Measurements from ENCODE around the gene PDE9A. TPM values are rescaled to one million over a fixed set of nuclear protein-coding genes. Genes with fewer than 3 reads are reported as not detected.

Gene PDE9A
- polyA plus RNA-seq, 10 donors = 6.7 to 10.7 (median 8.5) TPM

DNA sequence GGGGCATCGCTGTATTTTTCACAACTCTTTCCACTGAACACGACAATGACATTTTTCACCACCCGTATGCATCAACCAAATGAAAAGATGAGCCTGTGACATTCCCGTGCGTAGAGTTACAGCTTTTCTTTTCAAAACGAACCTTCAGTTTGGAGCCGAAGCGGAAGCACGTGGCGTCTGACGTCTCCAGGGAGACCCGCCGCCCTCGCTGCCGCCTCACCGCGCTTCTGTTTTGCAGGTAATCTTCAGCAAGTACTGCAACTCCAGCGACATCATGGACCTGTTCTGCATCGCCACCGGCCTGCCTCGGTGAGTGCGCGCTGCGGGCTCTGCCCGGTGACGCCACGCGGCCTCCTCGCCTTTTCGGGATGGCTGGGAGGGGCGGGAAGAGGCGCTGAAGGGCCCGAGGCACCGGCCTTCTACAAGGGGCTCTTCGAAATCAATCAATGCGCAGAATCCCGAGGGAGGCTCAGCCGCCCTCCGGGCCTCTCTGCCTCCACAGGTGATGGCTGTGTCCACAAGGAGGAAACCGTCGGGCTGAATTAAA lies 32.6 kb downstream of the PDE9A start:
- DNase-seq = no peak

- DNase-seq = no peak
Observed at GRCh38 chr21:42687796-42688195, 34.4 kb downstream of the PDE9A start.

GRCh38 chr21:42688226-42688840 lies 34.9 kb downstream of the PDE9A start:
- no peak for DNase-seq

DNA sequence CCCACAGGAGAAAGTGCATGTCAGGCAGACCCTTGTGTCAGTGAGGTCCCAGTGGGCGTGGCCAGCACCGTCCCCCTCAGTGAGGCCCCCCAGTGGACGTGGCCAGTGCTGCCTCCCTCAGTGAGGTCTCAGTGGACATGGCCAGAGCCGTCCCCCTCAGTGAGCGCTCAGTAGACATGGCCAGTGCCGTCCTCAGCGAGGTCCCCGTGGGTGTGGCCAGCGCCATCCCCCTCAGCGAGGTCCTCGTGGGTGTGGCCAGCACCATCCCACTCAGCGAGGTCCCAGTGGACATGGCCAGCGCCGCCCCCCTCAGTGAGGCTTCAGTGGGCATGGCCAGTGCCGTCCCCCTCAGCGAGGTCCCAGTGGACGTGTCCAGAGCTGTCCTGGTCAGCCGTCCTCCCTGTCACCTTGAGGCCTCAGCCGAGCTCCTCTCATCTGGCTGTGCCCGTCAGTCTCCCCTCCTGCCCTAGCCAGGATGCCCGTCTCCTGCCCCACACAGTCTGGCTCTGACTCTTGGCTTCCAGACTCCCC lies 35.5 kb downstream of the PDE9A start:
- no peak for DNase-seq

- DNase-seq = no peak
Observed at GRCh38 chr21:42690586-42690985, 37.2 kb downstream of the PDE9A start.

DNA sequence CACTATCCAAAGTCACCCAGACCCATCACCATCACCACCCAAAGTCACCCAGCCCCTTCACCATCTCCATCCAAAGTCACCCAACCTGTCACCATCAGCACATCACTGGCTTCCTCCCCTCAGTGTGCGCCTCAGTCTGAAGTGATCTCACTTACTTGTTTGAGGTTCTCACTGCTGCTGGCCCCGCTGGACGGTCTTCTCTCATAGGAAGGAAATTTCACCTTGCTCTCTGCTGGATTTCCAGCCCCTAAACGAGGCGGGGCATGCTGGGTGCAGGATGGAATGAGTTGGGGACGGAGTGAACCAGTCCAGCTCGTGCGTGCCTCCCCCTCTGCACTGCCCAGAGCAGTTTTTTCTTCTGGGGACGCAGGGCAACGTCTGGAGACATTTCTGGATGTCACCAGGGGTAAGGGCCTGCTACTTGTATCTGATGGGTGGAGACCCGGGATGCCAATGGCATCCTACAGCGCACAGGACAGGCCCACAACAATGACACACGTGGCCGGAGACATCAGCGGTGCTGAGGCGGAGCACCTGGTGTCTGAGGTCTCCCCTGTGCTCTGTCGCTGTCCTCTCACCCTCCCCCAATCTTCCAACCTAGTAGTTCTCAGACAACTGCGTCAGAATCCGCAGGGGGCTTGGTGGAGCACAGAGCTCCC lies 38.6 kb downstream of the PDE9A start:
- DNase-seq = no peak

- no peak for DNase-seq
Observed at GRCh38 chr21:42692688-42693087, 39.3 kb downstream of the PDE9A start.

GRCh38 chr21:42694751-42695696 lies 41.6 kb downstream of the PDE9A start:
- DNase-seq = no peak

DNA sequence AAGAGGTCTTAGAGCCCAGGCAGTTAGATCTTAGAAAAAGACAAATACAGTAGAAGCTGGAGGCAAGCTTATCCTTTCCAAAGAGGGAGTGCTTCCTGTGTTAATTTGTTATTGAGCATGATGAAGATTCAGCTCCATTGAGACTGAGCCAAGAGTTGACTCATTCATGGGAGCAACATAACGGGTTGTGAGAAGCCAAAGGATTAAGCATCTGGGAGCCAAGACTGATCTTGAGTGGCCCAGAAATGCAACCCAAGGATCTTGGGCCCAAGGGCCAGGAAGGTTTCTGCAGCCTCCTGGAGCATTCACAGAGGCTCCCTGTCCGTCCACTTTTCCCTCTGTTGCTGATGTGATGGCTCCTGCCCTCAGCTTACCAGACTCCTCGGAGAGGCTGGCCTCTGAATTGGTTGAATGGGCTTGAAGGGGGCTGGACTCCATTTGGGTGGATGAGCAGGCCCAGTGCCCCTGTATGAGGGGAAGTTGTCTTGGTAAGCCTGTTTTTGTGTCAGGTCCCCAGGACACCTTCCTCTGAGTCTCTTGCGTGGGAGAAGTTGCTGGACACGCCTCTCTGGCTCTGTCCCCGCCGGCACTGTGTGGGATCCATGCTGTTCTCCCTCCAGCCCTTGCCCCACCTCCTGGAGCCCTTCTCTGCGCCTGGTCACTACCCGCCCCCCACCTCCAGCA lies 42.4 kb downstream of the PDE9A start:
- peak in 2 of 3 donors; percentile 42 to 62 for DNase-seq

DNA sequence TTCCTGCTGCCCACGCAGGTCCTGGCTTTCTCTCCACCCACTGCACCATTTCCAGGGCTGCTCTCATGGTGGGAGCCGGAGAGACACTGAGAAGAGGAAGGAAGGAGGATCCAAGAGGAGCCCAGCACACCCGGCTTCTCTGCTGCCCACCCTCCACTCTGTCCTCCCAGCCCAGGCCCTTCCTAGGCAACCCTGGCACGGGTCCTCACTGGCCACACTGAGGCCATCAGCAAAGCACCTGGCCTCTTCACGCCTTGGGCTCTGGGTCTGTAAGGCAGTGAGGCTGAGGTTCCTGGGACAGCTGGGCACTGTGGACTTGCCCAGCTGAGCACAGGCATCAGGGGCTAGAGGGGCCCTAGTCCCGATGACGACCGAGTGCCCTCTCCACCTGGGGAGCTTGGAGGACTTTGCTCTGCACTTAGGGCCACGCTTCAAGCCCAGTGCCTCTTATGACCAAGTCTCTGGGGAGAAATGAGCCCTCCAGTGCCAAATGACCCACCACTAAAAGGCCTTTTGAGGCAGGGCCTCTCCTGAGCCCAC lies 43.1 kb downstream of the PDE9A start:
- DNase-seq = no peak

GRCh38 chr21:42698733-42699132 lies 45.3 kb downstream of the PDE9A start:
- no peak for DNase-seq

DNA sequence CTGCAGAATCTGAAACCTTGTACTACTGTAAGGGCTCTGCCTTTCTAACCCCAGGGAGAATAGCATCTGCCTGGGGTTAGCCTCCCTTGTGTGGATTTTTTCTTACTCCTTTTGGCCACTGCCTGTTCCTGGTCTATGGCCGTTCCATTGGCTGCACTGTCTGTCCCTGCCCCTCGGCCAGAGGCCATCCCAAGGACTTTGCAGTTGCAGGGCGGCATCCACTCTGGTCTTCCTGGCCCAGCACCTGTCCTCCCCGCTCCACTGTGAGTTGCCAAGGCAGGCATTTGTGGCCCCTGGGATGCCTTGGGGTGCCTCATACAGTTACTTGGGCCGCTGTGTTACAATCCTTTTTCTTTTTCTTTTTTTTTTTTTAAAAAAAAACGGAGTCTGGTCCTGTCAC lies 45.8 kb downstream of the PDE9A start:
- DNase-seq = no peak

DNA sequence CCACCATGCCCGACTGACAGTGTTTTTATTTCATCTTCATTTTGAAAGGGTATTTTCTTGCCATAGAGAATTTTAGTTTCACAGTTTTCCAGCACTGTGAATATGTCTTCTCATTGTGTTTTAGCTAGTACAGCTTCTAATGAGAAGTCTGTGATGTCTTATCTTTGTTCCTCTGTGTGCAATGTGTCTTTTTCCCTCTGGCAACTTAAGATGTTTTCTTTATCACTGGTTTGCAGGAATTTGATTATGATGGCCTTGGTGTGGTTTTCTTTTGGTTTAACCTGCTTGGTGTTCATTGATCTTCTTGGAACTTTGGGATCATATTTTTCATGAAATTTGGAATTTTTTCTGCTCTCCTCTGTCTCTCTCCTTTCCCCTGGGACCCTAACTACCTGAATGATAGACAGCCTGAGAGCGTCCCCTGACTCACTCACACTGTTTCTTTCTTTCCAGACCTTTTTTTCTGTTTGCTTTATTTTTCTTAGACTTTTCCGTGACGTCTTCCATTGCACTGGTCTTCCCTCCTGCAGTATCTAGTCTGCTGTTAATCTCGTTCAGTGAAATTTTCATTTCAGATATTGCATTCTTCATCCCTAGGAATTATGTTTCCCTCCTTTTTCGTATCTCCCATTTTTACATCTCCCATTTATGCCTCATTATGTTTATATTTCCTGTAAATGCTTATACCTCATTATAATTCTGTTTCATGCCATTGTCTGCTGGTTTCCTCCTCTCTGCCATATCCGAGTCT lies 48.5 kb downstream of the PDE9A start:
- no peak for DNase-seq

DNA sequence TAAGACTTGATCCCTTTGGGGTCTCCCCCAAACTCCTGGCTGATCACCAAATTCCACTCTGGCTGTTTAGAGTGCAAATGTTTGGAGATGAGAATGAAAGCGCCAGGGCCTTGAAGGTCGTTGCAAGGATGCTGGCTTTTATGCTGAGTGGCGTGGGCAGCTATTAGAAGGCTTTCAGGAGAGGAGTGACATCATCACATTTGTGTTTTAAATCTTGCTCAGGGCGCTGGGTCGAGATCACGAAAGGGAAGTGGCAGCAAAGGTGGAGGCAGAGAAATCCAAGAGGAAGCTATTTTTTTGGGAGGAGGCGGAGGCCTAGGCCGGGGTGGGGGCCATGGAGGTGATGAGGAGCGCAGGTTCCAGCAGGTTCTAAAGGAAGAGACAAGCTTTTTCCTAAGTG lies 49.3 kb downstream of the PDE9A start:
- DNase-seq = no peak

DNA sequence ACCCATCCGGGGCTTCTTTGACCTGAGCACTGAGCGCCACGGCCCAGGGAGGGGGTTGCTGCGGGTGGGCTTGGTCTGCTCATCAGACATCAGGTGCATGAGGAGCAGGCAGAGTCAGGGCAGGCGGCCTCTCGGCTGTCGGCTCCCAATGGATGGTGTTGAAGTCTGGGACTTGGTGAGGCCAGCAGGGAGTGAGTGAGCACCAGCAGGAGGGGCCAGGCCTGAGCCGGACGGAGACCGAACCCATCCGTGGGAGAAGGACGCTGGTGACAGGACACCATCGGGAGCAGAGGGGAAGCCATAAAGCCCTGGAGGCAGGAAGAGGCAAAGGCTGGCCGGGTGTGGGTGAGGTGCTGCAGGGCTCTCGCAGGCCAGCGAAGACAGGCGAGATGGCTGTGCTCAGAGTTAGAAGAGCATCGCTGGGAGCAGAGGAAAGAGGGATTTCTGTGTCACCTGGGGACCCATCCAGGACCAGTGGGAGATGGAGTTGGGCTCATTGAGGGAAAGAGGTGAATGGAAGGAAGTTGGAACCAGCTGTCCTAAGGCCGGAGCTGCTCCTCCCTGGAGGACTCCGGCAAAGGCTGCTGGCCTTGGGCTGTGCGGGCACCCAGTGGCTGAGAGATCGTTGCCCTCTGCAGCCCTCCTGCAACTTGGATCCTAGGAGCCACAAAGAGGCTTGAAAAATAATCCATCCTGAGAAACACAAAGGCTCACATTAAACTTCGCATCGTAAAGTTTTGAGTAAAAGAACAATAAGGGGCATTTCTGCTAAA lies 49.9 kb downstream of the PDE9A start:
- DNase-seq = no peak

GRCh38 chr21:42703965-42704364 lies 50.5 kb downstream of the PDE9A start:
- no peak for DNase-seq

- DNase-seq = no peak
Observed at GRCh38 chr21:42704861-42705260, 51.4 kb downstream of the PDE9A start.

- DNase-seq = no peak
Observed at GRCh38 chr21:42705346-42705745, 51.9 kb downstream of the PDE9A start.

- no peak for DNase-seq
Observed at GRCh38 chr21:42705746-42706374, 52.4 kb downstream of the PDE9A start.

Measured in muscle of back (tissue), 11 donors.